ENCODE data around the gene TAS1R1.

Gene TAS1R1

DNA sequence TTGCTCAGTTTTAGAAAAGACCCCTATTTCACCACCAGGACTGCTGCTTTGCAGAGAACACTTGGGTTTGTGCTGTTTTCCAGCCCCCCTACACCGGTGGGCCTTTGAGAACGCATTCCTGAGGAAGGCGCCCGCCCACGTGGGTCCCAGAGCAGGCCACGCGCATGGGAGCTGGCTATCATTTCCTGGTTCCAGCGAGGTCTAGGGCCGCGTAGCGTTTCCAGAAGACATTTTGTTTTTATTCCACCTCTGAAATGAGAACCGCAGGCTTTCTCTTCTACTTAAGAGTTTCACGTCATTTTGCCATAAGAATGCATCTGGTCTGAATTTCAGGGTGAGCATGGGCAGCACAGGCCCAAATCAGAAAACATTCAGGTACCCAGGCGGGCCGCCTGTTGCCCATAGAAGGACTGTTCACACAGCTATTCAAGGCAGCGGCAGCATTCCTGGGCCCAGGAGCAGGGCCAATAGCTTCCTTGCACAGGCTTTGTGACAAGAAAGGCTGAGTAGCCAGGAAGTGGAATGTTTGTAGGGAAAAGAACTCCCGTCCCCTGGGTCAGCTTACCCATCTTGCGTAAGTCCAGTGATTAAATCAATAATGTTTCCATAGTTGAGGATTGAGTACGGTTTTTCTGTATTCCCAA, 48.9 kb downstream of the TAS1R1 start:
- DNase-seq (ENCODE audit: low spot score) = no peak

DNA sequence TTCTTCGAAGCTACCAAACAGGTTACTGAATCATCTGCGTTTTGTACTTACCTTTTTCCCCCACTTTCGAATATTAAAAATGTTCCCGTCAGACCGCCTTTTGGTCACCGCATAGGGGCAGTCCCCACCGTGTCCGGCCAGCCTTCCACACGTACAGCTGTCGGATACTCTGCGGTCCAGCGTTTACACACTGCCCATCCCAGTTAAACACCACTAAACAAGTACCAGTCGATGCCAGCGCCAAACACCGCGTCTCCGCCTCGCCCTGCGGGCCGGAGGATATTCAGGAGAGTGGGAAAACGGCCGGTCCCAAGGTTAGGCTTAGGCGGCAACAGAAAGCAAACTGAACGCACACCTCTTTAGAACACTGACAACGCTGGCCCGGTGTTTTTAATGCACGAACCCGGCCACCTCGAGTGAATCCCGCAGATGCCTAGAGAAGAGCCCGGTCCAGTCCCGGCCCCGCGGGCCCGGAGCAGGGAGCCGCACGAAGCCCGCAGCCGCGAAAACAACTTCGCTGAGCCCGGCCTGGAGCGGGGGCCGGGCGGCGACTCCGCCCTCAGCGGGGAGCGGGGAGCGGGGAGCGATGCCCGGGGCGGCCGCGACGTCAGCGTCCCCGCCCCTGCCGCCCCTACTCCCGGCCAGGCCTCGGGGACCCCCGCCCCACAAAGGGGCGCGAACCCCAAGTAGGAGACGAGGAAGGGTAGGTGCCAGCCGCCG, 57.7 kb downstream of the TAS1R1 start:
- no peak for DNase-seq (ENCODE audit: low spot score)

- peak; percentile 98 for DNase-seq (ENCODE audit: low spot score)
Observed at GRCh38 chr1:6613361-6614018, 58.4 kb downstream of the TAS1R1 start, which contains the start of gene PHF13. TSS of gene PHF13 (plus strand) at chr1:6613731. CDS start at chr1:6614067, 336 bp downstream.

DNA sequence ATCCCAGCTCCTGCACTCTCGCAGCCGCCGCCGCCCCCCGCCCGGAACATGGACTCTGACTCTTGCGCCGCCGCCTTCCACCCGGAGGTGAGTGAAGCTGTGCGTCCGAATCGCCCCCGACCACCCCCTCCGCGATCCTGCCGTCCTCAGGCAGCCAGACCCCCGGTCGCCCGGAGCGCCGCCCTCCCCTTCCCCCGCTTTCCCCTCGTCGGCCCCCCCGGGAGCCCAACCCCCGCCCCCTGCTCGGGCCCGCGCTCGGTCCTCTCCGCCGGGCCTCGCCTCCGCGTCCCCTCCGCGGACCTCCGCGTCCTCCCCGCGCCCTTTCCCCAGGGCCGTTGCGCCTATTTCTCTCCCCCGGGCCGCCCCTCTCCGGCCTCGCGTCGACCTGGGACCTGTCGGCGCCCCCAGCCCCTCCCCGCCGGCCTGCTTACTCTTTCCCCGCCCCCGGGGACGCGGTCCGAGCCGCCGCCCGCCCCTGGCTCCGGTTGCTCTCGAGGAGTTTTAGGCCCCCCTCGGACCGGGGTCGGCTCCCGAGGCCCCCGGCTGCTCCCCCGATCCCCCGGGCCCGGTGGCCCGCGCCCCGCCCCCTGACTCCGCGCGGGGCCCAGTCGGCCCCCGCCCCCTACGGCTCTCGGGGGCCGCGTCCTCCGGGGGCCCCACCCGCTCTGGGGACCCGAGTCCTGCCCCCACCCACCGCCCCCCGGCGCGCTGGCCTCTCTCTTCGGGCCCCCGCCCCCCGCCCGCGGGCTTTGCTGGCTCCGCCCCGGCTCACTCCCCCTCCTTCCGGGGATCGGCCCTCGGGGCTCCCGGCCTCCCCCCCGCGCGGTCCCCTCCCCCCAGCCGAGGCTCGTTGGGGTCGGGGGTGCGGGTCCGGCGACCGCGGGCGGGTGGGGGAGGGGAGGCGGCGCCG, 59.2 kb downstream of the TAS1R1 start:
- DNase-seq (ENCODE audit: low spot score) = peak; percentile 72

DNA sequence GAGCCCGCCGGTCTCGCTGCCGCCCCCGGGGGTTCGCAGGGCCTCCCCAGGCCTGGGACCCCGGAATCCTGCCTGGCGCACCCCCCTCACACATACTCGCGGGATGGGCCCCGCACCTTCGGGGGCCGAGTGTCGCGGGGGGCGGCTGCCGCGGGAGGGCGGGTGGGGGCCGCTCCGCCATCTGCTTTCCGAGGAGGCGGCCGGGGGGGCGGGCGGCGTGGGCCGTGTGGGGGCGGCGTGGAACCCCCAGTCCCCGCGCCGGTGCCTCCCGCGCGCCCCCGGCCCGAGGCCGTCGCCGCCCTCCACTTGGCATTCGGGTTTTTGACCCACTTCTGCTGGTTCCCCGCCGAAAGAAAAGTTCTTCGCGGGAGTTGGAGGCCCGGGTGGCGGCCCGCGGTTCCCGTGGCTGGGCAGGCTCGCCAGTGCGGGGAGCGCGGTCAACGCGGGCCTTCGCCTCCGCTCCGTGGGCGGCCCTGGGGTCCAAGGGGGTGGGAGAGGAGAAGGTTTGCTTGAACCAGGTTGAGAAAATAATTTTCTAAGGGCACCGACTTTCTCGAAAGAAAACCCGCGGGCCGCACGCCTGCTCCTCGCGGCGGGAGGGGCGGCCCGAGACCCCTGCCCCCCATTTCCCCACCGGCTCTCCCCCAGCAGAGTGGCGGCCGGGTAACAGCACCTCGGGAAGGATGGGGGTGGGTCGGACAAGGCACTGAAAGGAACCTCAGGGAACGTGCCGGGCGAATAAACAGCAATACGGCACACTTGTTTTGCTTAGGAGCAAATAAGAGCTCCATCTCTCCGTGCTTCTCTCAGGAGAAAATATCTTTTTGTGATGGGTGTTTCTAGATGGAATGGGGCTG, 60.0 kb downstream of the TAS1R1 start:
- DNase-seq (ENCODE audit: low spot score) = peak; percentile 27

DNA sequence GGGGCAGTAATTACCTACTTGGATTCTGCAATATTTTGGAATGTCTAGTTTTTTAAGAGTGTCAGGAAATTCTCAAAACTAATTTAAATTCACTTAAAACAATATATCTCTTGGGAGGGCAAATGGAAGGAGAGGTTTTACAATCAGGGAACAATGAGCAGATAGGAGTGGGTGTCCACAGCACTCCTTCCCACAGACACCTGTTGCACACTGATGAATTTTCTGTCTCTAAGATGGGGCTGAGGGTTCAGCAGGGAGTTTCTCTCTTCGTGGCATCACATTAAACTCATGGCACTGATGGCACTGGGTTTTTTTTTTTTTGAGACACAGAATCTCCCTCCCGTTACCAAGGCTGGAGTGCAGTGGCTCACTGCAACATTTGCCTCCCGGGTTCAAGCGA, 63.9 kb downstream of the TAS1R1 start:
- no peak for DNase-seq (ENCODE audit: low spot score)

DNA sequence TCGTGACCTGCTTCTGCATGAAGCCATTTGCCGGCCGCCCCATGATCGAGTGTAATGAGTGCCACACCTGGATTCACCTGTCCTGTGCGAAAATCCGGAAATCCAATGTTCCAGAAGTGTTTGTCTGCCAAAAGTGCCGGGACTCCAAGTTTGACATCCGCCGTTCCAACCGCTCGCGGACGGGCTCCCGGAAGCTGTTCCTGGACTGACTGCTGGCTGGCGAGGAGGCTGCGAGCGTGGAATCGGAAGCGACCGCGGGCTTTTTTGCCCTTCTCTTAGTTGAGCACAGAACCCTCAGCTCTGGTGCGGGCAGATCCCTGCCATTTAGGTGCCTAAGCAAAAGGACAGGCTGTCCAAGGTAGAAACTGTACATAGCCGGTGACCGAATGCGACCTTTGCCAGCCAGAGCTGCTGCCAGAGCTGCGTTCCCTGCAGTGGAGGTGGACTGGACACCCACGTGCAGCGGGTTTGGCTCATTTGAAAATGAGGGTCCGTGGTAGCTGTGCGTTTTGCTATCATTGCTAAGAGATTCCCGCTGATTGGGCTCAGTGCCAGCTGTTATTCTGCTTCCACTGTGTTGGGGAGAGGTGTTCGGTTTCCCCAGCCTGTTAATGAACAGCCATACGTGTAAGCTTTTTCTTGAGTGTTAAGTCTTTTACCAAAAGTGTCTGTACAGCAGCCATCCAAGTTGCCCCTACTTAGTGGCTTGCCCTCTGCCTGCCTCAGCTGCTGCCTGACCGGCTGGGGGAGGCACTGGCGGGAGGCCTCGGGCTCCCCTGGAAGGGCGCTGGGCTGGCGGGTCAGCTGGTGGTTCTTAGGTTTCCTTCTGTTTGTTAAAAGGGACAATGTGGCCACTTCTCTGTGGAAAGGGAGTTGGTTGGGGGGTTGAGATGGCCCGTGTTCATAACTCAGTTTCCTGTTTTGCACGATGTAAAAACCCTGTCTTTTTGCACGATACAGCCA, 66.6 kb downstream of the TAS1R1 start:
- DNase-seq (ENCODE audit: low spot score) = no peak

- no peak for DNase-seq (ENCODE audit: low spot score)
Observed at GRCh38 chr1:6622396-6623152, 67.5 kb downstream of the TAS1R1 start.

DNA sequence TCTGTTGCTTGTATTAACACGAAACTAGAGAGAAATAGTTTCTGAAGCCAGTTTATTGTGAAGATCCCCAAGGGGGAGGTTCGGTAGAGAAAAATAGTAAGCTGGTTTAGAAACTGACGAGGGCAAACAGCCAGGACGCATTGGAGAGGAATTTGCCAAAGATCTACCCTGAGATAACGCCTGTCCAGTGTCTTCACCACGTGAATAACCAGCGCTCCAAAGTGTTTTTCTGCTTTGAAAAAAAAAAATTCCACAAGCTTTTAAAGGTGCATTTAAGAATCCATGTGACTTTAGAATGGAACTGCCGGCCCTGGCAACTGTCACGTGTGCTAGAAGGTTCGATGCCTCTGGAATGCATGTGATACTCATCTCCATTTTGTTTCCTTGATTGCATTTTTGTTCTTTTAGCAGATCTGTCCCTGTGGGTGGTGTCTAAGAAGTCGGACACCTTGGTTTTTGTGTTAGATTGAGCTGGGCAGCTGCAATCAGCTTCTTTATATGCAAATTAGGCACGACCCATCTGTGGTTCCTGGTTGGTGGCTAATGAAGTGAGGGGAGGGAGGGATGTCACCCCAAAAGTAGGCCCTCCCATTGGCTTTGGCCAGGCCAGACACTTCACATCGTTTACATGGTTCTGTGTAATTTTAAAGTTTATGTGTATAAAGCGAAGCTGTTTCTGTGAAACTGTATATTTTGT, 68.3 kb downstream of the TAS1R1 start:
- peak; percentile 33 for DNase-seq (ENCODE audit: low spot score)

DNA sequence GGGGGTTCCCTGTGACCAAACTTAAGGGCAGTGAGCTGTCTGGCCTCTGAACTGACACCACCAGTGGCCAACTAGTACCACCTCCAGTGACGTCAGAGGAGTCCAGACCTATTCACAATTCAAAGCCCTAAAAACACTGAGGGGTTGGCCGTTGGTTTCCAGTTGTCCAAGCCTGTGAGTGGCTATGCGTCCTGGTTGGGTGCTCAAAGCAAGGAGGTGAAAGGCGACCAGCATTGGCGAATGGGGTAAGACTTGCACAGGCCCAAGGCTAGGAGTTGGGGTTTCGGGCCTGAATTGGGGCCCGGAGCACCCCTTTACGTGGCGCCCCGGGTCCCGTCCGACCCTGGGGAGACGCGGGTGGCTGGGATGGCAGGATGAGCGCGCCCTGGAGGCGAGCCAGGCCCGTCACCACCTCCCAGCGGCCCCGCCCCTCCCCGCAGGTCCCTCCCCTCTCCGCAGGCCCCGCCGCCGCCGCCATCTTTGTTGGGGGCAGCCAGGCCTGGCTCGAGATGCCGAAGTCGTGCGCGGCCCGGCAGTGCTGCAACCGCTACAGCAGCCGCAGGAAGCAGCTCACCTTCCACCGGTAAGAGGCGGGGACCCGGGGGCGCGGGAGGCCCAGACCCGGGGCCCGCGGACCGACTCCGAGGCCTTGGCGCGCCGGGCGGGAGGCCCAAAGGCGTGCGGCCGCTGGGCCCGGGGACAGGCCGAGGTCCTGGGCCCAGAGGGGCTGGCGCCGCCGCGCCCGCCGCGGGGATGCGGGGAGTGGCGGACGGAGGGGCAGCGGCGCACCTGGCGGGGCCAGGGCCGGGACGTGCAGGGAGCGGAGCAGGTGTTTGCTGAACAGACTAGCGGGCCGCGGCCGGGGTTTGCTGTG, 69.8 kb downstream of the TAS1R1 start, which contains the start of gene THAP3:
THAP3 (plus strand) TSS at position 159 of the 874 bp plus-strand sequence; CDS start at position 510, 351 bp downstream.
- peak; percentile 92 for DNase-seq (ENCODE audit: low spot score)

DNA sequence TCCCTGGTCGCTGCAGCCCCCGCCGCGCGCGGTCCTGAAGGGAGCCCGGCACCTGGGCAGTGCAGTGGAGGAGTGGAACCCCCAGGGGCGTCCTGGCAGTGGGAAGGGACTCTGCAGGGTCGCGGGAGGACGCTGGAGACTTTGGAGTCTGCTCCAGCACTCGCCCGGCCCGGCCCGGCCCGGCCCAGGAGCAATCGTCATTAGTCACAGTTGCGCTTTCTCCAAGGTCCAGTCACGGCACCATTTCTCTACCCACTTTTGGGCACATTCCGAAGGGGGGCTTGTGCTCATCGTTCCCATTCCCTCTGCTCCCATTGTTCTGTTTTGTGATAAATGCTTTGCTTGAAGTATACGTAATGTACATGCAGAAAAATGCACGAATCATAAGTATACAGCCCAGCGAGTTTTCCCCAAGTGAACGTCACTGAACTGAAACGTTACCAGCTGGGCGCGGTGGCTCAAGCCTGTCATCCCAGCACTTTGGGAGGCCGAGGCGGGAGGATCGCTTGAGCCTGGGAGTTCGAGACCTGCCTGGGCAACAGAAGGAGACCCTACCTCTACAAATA, 70.6 kb downstream of the TAS1R1 start:
- DNase-seq (ENCODE audit: low spot score) = no peak

GRCh38 chr1:6627031-6627430, 71.9 kb downstream of the TAS1R1 start:
- peak; percentile 79 for DNase-seq (ENCODE audit: low spot score)

- no peak for DNase-seq (ENCODE audit: low spot score)
Observed at GRCh38 chr1:6627841-6628545, 72.9 kb downstream of the TAS1R1 start.

- no peak for DNase-seq (ENCODE audit: low spot score)
Observed at GRCh38 chr1:6628971-6629479, 73.9 kb downstream of the TAS1R1 start.

All from germinal center (tissue), 1 donor.